Endothelial cell of umbilical vein (primary cell): ENCODE data around the gene HID1. TPM values are rescaled to one million over a fixed set of nuclear protein-coding genes. Genes with fewer than 3 reads are reported as not detected.
A peak's percentile ranks its signal among the peaks of the same experiment; 100 is the strongest.

Experiments
- BruUV-seq: library from RNA; stranded (reverse); fragments of 400-500 nt; replicated peaks from 2 replicates; lab custom pipeline; 2021; lab: Mats Ljungman, UMichigan
- CTCF ChIA-PET: fragments of 300-600, 350-600 bp; sonication (Branson Sonifier 250); formaldehyde crosslinking; loops from one replicate; lab custom pipeline; 2021; ENCODE audit warnings: antibody characterized with exemption, inconsistent platforms; lab: Charles Lee
- POLR2A ChIA-PET: fragments of 300-600, 350-600 bp; sonication (Branson Sonifier 250); formaldehyde crosslinking; loops from one replicate; lab custom pipeline; 2021; ENCODE audit warnings: antibody characterized with exemption, inconsistent platforms; lab: Charles Lee
- DNase-seq: peaks from one replicate; pipeline ENCODE4 v3.0.0-alpha.2; 2011; ENCODE audit warnings: low read depth, low spot score
- FAIRE-seq: peaks from 2 replicates; lab custom pipeline; 2011; peaks lifted over from hg19 to GRCh38; lab: Jason Lieb, UNC
- H2AFZ ChIP-seq: 2 replicates; pipeline ENCODE4 v1.6.0; 2012; ENCODE audit warnings: low read depth, low read length, control low read depth, inconsistent platforms
- H3K27ac ChIP-seq: 2 replicates; pipeline ENCODE4 v1.5.1; 2011; ENCODE audit warnings: low read depth, mild to moderate bottlenecking, control low read depth, low read length, moderate library complexity; ENCODE audit not compliant: insufficient read depth
- H3K27me3 ChIP-seq, 2 experiments: 2 replicates each; pipeline versions ENCODE4 v1.6.0 to v1.6.1; 2011; ENCODE audit warnings: low read length in 2 of 2, mixed read lengths in 1 of 2; ENCODE audit not compliant: control insufficient read depth in 2 of 2, insufficient read depth in 2 of 2
- H3K36me3 ChIP-seq, 2 experiments: 2 replicates in 1 of 2; 3 replicates in 1 of 2; pipeline ENCODE4 v1.5.1; 2011; ENCODE audit warnings: low read length in 2 of 2, mild to moderate bottlenecking in 1 of 2, moderate library complexity in 1 of 2; ENCODE audit not compliant: control insufficient read depth in 2 of 2, insufficient read depth in 2 of 2; ENCODE audit errors: extremely low read depth in 1 of 2
- H3K4me1 ChIP-seq: 3 replicates; pipeline ENCODE4 v1.5.1; 2011; ENCODE audit warnings: mild to moderate bottlenecking, low read length; ENCODE audit not compliant: control insufficient read depth, insufficient read depth; ENCODE audit errors: extremely low read depth
- H3K4me2 ChIP-seq: 2 replicates; pipeline ENCODE4 v1.6.1; 2011; ENCODE audit warnings: low read length, control low read depth, mixed read lengths; ENCODE audit not compliant: insufficient read depth
- H3K4me3 ChIP-seq, 3 experiments: fragments of 200-600 bp in 1 of 3; sonication (generic), shearing (Covaris generic) in 1 of 3; replicated peaks in 1 of 3; 2 replicates each; pipeline ENCODE4 v1.5.1; 2011 to 2016; ENCODE audit warnings: control low read depth in 3 of 3, low read length in 3 of 3, mild to moderate bottlenecking in 2 of 3, inconsistent platforms in 1 of 3, low read depth in 1 of 3, moderate library complexity in 1 of 3; ENCODE audit not compliant: insufficient read depth in 1 of 3
- H3K79me2 ChIP-seq: 2 replicates; pipeline ENCODE4 v1.6.0; 2012; ENCODE audit warnings: low read length, inconsistent platforms; ENCODE audit not compliant: control insufficient read depth, insufficient read depth
- H3K9ac ChIP-seq: replicated peaks from 2 replicates; pipeline ENCODE3; 2011; ENCODE audit warnings: low read length, control low read depth; ENCODE audit not compliant: insufficient read depth; ENCODE audit errors: extremely low read depth
- H3K9me1 ChIP-seq: replicated peaks from 3 replicates; pipeline ENCODE4 v1.6.0; 2011; ENCODE audit warnings: mild to moderate bottlenecking, low read length; ENCODE audit not compliant: control insufficient read depth, insufficient read depth; ENCODE audit errors: extremely low read depth
- H3K9me3 ChIP-seq: replicated peaks from 2 replicates; pipeline ENCODE4 v1.5.1; 2012; ENCODE audit warnings: low read length, inconsistent platforms; ENCODE audit not compliant: control insufficient read depth, insufficient read depth
- H4K20me1 ChIP-seq: replicated peaks from 2 replicates; pipeline ENCODE3; 2011; ENCODE audit warnings: mild to moderate bottlenecking, low read length; ENCODE audit not compliant: control insufficient read depth, insufficient read depth; ENCODE audit errors: extremely low read depth
- EZH2 ChIP-seq: IDR thresholded peaks from 2 replicates; pipeline ENCODE4 v1.6.1; 2012; ENCODE audit warnings: borderline replicate concordance, low read depth, mild to moderate bottlenecking, moderate library complexity, low read length, inconsistent platforms; ENCODE audit not compliant: severe bottlenecking
- JUN ChIP-seq: IDR thresholded peaks from 2 replicates; pipeline ENCODE4 v1.6.1; 2011; ENCODE audit warnings: borderline replicate concordance, low read depth; ENCODE audit not compliant: insufficient read length, insufficient read depth
- MYC ChIP-seq: IDR thresholded peaks from one replicate; pipeline ENCODE4 v1.6.1; 2011; ENCODE audit warnings: mild to moderate bottlenecking, low read depth, low read length
- POLR2A ChIP-seq: IDR thresholded peaks from 2 replicates; pipeline ENCODE4 v1.6.1; 2012; ENCODE audit warnings: low read depth, mild to moderate bottlenecking, control low read depth, low read length
- dilution Hi-C: fragments of 300-500 bp; cut with MboI; formaldehyde crosslinking; loops from one replicate; pipeline ENCODE4 v1.15.0; 2019; ENCODE audit warnings: low sequenced_read_pairs; ENCODE audit not compliant: extremely low pct_ligation_motif_present
- intact Hi-C: fragments of 100-400 bp; cut with micrococcal nuclease; formaldehyde crosslinking; loops from one replicate; pipeline ENCODE4 v1.10.0; 2022
- polyA plus RNA-seq, 4 experiments: library from polyadenylated mRNA; depleted of rRNA in 3 of 4; stranded (reverse) in 3 of 4; unstranded in 1 of 4; fragments of >200 nt; gene quantifications; 2 replicates each; pipeline versions ENCODE4 v1.2.1 to v1.2.3, GENCODE V29; 2011 to 2012; ENCODE audit warnings: missing spikeins in 1 of 4
- total RNA-seq: library from RNA; stranded (reverse); gene quantifications from 2 replicates; pipeline ENCODE4 v1.2.3, GENCODE V29; 2021
- TF ChIP-seq, protein P1 (sequence below), 2 donors: IDR thresholded peaks; 1 replicate in 1 of 2; 2 replicates in 1 of 2; pipeline ENCODE4 v1.5.1; 2011; ENCODE audit warnings: low read length in 2 of 2, mild to moderate bottlenecking in 2 of 2, moderate library complexity in 2 of 2, control low read depth in 1 of 2, inconsistent platforms in 1 of 2, low read depth in 1 of 2; ENCODE audit not compliant: insufficient read depth in 1 of 2; ENCODE audit errors: extremely low read depth in 1 of 2

The HID1 gene
- total and polyA plus RNA-seq, 2 donors (not counting 3 experiments of a cell fraction or from before 2014, with no cell fraction given) = 41.4 to 53.3 TPM

- Histone ChIP-seq H3K9me3 (no peaks in the 10 kb centered on the region), H3K79me2 (no peaks in the 10 kb centered on the region), H3K4me3 (no peak overlapping the region), H3K4me1 (peaks cover 4% of the 10 kb centered on the region), H3K9ac (no peak overlapping the region), H2AFZ (no peak overlapping the region), H3K27ac (no peak overlapping the region), H4K20me1 (no peaks in the 10 kb centered on the region), H3K27me3 (peaks cover 26 to 33% of the 10 kb centered on the region in 2 experiments), H3K9me1 (no peaks in the 10 kb centered on the region), H3K4me2 (no peak overlapping the region), H3K36me3 (no peaks in the 10 kb centered on the region)
- no TSS peak for BruUV-seq
- ChIA-PET CTCF (interaction anchor here (1.0 to 3.7 kb wide), 4 partner anchors 29 to 281 kb away, joined by 3 to 23 read pairs (median 8); no protein-coding TSS in a partner anchor), POLR2A (no interaction called here)
- intact Hi-C loops (loop anchor here (5.0 kb wide), 1 partner anchor 282 kb away; no protein-coding TSS in a partner anchor), dilution Hi-C loops (no loop called here)
- no peak for DNase-seq
- FAIRE-seq = no peak
- TF ChIP-seq EZH2 = peak; percentile 5
- TF ChIP-seq, protein P1, sequence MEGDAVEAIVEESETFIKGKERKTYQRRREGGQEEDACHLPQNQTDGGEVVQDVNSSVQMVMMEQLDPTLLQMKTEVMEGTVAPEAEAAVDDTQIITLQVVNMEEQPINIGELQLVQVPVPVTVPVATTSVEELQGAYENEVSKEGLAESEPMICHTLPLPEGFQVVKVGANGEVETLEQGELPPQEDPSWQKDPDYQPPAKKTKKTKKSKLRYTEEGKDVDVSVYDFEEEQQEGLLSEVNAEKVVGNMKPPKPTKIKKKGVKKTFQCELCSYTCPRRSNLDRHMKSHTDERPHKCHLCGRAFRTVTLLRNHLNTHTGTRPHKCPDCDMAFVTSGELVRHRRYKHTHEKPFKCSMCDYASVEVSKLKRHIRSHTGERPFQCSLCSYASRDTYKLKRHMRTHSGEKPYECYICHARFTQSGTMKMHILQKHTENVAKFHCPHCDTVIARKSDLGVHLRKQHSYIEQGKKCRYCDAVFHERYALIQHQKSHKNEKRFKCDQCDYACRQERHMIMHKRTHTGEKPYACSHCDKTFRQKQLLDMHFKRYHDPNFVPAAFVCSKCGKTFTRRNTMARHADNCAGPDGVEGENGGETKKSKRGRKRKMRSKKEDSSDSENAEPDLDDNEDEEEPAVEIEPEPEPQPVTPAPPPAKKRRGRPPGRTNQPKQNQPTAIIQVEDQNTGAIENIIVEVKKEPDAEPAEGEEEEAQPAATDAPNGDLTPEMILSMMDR (IDR thresholded peaks at IDR 0.05; ENCODE audit: extremely low read depth in 1 of 2, insufficient read depth in 1 of 2, low read depth in 1 of 2, low read length in 2 of 2) = no peak
Observed at GRCh38 chr17:74920306-74920620, 52.3 kb downstream of the HID1 start.

DNA sequence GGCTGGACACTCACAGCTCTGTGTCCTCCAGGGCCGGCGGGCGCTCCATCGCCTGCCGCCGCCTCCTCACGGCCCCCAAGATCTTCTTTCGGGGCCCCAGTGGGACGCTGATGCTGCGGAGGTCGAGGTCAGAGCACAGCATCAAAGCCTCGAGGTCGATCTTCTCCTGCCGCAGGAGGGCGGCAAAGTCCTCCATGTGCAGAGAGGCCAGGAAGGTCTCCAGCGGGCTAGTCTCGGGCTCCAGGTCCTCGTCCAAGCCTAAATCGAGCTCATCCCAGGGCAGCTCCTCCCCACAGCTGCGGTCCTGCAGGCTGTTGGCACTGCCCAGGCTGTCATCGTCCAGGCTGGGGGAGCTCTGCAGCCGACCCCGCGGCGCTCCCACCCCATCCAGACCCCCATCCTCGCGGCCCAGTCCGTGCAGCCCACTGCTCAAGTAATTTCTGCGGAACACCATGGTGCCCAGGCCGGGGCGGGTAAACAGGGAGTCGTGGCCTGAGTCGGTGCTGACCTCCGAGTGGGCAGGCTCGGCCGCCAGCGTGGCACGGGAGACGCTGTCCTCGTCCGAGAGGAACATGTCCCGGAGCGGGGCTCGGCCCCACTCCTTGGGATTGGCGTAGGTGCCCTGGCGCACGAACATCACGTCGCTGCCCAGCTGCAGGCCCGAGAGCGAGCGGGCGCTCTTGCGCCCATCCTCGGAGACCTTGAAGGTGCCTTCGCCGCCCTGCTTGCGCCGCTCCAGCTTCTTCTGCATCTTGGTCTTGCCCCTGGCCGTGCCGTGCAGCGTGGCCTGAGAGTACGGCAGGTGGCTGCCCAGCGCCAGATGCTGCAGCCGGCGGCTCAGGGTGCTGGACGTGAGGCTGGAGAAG, 52.9 kb downstream of the HID1 start:
- BruUV-seq = no TSS peak

More for the DNA sequence above, 52.9 kb downstream of the HID1 start:
- no peaks in the 10 kb centered on the region for H3K79me2 ChIP-seq
- dilution Hi-C loops (no loop called here), intact Hi-C loops (loop anchor here (5.0 kb wide), 1 partner anchor 283 kb away; no protein-coding TSS in a partner anchor)
- H3K4me3 ChIP-seq = no peak overlapping the region
- no peaks in the 10 kb centered on the region for H3K9me1 ChIP-seq
- no peaks in the 10 kb centered on the region for H3K9me3 ChIP-seq
- no peaks in the 10 kb centered on the region for H4K20me1 ChIP-seq
- peaks cover 4% of the 10 kb centered on the region for H3K4me1 ChIP-seq
- H3K9ac ChIP-seq = no peak overlapping the region
- no peaks in the 10 kb centered on the region for H3K36me3 ChIP-seq
- H2AFZ ChIP-seq = no peak overlapping the region
- peaks cover 20 to 28% of the 10 kb centered on the region in 2 experiments for H3K27me3 ChIP-seq
- CTCF ChIA-PET = interaction anchor here (0.6 to 3.7 kb wide), 7 partner anchors 16 to 282 kb away, joined by 3 to 23 read pairs (median 4); partner anchors contain the start of gene OTOP3
- POLR2A ChIA-PET = no interaction called here
- DNase-seq (no peak), FAIRE-seq (no peak)
- H3K4me2 ChIP-seq = no peak overlapping the region
- TF ChIP-seq JUN (no peak), MYC (no peak), POLR2A (no peak), EZH2 (peak; percentile 20)
- TF ChIP-seq, protein P1 (IDR thresholded peaks at IDR 0.05; ENCODE audit: extremely low read depth in 1 of 2, insufficient read depth in 1 of 2, low read depth in 1 of 2, low read length in 2 of 2) = peak in 1 of 2 donors; percentile 32
- H3K27ac ChIP-seq = no peak overlapping the region
